Heart left ventricle (tissue), 13 donors: ENCODE results near the gene CCDC175.

Source experiments
- POLR2A ChIP-seq, 2 donors: fragments of 450-650 bp; IDR thresholded peaks; one replicate each; pipeline ENCODE4 v1.6.1; 2017; ENCODE audit warnings: antibody characterized with exemption in 2 of 2, mild to moderate bottlenecking in 2 of 2, moderate library complexity in 2 of 2
- TF ChIP-seq, protein P1 (sequence below), 12 donors: fragments of 200-600 bp; sonication (generic) in 4 of 12; IDR thresholded peaks; one replicate each; pipeline versions ENCODE4 v1.5.0 to v1.8.0; 2018 to 2022; ENCODE audit warnings: antibody characterized with exemption in 12 of 12, mild to moderate bottlenecking in 5 of 12
- donor health status: ischemic (EF 13 %, LVEDD 7.1; RV severe dilation, severe dysfunction).
- donor health status: DM: no; HTN: yes; CAD: no.
- donor health status: DM: no; HTN: no; CAD: no.
- donor health status: ischemic (EF 25% LVEDD 6.9; RV normal size, moderate dysfunction).
- donor health status: ischemic (EF 25% LVEDD 5.7; RV mildly dilated, moderate dysfunction).
- donor health status: ischemic (EF 35%, LVEDD 5.7; RV mildly dilated, moderate dysfunction).
- donor health status: nonischemic (EF 11% LVEDD 7.7; RV severe dilation, severe dysfunction).
- donor health status: DM: yes; HTN: yes; CAD: no.
- donor health status: PGD.
- donor health status: ischemic (EF 29% LVEDD 5.4; RV normal size, mild dysfunction).
- donor health status: nonischemic (EF 23%, LVEDD 6.1; RV moderate dilation, normal function).

DNA sequence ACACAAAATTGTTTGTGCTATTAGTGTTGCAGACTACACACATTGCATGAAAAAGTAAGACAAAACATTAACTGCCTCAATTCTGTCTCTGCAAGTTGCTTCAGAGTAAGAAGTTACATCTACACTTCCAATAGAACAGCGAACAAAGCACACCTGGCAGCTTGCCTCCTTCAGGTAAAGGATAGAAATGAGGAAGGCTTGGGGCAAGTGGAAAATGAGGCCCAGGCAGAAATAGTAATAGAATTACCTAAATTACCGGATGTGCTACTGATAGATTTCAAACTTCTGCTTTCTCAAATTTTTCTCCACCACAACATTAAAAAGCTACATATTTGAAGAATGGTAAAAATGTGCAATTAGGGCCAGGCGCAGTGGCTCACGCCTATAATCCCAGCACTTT is 37.7 kb downstream of the CCDC175 start:
- TF ChIP-seq, protein P1, sequence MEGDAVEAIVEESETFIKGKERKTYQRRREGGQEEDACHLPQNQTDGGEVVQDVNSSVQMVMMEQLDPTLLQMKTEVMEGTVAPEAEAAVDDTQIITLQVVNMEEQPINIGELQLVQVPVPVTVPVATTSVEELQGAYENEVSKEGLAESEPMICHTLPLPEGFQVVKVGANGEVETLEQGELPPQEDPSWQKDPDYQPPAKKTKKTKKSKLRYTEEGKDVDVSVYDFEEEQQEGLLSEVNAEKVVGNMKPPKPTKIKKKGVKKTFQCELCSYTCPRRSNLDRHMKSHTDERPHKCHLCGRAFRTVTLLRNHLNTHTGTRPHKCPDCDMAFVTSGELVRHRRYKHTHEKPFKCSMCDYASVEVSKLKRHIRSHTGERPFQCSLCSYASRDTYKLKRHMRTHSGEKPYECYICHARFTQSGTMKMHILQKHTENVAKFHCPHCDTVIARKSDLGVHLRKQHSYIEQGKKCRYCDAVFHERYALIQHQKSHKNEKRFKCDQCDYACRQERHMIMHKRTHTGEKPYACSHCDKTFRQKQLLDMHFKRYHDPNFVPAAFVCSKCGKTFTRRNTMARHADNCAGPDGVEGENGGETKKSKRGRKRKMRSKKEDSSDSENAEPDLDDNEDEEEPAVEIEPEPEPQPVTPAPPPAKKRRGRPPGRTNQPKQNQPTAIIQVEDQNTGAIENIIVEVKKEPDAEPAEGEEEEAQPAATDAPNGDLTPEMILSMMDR (IDR thresholded peaks at IDR 0.05): no peak
- TF ChIP-seq POLR2A (IDR thresholded peaks at IDR 0.05): no peak
